ENCODE results near the gene UMPS. TPM values are rescaled to one million over a fixed set of nuclear protein-coding genes. Genes with fewer than 3 reads are reported as not detected.

The UMPS gene
- total and polyA plus RNA-seq, 2 experiments from 2014 or later, result 44.1 to 48.8 TPM

DNA sequence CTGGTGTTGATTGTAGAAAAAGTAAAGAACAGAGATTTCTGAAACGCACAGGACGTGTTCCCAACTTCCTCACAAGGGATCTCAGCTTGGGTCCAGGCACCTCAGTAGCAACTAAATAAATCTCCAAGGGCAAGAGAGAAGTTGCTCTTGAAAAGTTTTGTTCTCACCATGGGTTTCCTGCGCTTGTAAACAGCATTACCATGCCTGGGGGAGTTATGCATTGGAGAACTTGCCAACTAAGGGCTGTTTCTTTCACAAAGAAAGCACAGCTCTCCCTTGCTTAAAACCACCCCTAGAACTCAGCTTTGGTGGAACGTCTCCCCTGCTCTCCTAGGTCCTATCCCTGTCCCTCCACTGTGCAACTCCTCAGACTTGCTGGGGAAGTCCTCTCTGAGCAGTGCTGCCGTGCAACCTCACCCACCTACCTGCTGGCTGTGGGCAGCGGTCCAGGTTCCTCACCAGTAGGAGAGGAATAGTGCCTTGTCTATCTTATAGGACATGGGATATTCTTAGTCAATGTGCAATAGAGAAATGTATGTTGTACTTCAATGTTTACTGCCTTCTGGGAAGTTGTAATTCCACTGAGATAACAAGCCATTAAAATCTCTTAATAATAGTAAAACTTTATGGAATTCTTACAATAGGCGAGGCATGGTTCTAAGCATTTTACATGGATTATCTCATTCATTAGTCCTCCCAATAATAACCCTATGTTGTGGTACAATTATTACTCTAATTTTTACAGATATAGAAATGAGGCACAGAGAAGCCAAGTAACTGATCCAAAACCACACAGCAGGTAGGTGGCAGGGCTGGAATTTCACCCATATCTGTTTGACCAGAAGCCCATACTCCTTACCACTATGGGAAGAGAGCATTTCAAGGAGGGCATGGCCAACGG lies 51.5 kb downstream of the UMPS start:
- Histone ChIP-seq H3F3A (replicated peaks; ENCODE audit: low read depth) (0 out of 2 replicates have a peak, but pooled peaks cover 9% of the 10 kb centered on the region), H3K79me2 (replicated peaks; ENCODE audit: insufficient read depth) (peaks cover 44% of the 10 kb centered on the region), H3K4me3 (no peak overlapping the region), H3K36me3 (ENCODE audit: insufficient read depth) (peaks cover 3% of the 10 kb centered on the region; the same call in 1 of the 2 replicates), H2AFZ (no peak overlapping the region), H3K9me2 (ENCODE audit: insufficient read depth) (no peaks in the 10 kb centered on the region), H3K4me2 (no peak overlapping the region), H4K20me1 (replicated peaks; ENCODE audit: insufficient read depth) (peaks cover 3% of the 10 kb centered on the region), H3K4me1 (ENCODE audit: insufficient read depth) (peaks cover 25% of the 10 kb centered on the region), H3K27me3 (ENCODE audit: insufficient read depth) (no peaks in the 10 kb centered on the region), H3K27ac (ENCODE audit: low read depth) (peak overlapping the region; percentile 87)
- no peak for TF ChIP-seq POLR2AphosphoS5 (IDR thresholded peaks at IDR 0.05; ENCODE audit: low read depth)
- TF ChIP-seq STAT1 (IDR thresholded peaks at IDR 0.05; ENCODE audit: unreplicated experiment), result no peak
- TF ChIP-seq, protein P1, sequence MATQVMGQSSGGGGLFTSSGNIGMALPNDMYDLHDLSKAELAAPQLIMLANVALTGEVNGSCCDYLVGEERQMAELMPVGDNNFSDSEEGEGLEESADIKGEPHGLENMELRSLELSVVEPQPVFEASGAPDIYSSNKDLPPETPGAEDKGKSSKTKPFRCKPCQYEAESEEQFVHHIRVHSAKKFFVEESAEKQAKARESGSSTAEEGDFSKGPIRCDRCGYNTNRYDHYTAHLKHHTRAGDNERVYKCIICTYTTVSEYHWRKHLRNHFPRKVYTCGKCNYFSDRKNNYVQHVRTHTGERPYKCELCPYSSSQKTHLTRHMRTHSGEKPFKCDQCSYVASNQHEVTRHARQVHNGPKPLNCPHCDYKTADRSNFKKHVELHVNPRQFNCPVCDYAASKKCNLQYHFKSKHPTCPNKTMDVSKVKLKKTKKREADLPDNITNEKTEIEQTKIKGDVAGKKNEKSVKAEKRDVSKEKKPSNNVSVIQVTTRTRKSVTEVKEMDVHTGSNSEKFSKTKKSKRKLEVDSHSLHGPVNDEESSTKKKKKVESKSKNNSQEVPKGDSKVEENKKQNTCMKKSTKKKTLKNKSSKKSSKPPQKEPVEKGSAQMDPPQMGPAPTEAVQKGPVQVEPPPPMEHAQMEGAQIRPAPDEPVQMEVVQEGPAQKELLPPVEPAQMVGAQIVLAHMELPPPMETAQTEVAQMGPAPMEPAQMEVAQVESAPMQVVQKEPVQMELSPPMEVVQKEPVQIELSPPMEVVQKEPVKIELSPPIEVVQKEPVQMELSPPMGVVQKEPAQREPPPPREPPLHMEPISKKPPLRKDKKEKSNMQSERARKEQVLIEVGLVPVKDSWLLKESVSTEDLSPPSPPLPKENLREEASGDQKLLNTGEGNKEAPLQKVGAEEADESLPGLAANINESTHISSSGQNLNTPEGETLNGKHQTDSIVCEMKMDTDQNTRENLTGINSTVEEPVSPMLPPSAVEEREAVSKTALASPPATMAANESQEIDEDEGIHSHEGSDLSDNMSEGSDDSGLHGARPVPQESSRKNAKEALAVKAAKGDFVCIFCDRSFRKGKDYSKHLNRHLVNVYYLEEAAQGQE (IDR thresholded peaks at IDR 0.05; ENCODE audit: unreplicated experiment), result no peak
- no peak for TF ChIP-seq EZH2 (IDR thresholded peaks at IDR 0.05; ENCODE audit: low read depth, unreplicated experiment)
- no peak for TF ChIP-seq CREB1 (CRISPR knock-in tag; IDR thresholded peaks at IDR 0.05; ENCODE audit: low read depth)
- no peak for TF ChIP-seq ZNF331 (CRISPR knock-in tag; IDR thresholded peaks at IDR 0.05; ENCODE audit: low read depth)
- TF ChIP-seq, protein P2, sequence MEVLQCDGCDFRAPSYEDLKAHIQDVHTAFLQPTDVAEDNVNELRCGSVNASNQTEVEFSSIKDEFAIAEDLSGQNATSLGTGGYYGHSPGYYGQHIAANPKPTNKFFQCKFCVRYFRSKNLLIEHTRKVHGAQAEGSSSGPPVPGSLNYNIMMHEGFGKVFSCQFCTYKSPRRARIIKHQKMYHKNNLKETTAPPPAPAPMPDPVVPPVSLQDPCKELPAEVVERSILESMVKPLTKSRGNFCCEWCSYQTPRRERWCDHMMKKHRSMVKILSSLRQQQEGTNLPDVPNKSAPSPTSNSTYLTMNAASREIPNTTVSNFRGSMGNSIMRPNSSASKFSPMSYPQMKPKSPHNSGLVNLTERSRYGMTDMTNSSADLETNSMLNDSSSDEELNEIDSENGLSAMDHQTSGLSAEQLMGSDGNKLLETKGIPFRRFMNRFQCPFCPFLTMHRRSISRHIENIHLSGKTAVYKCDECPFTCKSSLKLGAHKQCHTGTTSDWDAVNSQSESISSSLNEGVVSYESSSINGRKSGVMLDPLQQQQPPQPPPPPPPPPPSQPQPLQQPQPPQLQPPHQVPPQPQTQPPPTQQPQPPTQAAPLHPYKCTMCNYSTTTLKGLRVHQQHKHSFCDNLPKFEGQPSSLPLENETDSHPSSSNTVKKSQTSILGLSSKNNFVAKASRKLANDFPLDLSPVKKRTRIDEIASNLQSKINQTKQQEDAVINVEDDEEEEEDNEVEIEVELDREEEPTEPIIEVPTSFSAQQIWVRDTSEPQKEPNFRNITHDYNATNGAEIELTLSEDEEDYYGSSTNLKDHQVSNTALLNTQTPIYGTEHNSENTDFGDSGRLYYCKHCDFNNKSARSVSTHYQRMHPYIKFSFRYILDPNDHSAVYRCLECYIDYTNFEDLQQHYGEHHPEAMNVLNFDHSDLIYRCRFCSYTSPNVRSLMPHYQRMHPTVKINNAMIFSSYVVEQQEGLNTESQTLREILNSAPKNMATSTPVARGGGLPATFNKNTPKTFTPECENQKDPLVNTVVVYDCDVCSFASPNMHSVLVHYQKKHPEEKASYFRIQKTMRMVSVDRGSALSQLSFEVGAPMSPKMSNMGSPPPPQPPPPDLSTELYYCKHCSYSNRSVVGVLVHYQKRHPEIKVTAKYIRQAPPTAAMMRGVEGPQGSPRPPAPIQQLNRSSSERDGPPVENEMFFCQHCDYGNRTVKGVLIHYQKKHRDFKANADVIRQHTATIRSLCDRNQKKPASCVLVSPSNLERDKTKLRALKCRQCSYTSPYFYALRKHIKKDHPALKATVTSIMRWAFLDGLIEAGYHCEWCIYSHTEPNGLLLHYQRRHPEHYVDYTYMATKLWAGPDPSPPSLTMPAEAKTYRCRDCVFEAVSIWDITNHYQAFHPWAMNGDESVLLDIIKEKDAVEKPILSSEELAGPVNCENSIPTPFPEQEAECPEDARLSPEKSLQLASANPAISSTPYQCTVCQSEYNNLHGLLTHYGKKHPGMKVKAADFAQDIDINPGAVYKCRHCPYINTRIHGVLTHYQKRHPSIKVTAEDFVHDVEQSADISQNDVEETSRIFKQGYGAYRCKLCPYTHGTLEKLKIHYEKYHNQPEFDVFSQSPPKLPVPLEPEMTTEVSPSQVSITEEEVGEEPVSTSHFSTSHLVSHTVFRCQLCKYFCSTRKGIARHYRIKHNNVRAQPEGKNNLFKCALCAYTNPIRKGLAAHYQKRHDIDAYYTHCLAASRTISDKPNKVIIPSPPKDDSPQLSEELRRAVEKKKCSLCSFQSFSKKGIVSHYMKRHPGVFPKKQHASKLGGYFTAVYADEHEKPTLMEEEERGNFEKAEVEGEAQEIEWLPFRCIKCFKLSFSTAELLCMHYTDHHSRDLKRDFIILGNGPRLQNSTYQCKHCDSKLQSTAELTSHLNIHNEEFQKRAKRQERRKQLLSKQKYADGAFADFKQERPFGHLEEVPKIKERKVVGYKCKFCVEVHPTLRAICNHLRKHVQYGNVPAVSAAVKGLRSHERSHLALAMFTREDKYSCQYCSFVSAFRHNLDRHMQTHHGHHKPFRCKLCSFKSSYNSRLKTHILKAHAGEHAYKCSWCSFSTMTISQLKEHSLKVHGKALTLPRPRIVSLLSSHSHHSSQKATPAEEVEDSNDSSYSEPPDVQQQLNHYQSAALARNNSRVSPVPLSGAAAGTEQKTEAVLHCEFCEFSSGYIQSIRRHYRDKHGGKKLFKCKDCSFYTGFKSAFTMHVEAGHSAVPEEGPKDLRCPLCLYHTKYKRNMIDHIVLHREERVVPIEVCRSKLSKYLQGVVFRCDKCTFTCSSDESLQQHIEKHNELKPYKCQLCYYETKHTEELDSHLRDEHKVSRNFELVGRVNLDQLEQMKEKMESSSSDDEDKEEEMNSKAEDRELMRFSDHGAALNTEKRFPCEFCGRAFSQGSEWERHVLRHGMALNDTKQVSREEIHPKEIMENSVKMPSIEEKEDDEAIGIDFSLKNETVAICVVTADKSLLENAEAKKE (CRISPR knock-in tag; IDR thresholded peaks at IDR 0.05), result no peak
- no peak for TF ChIP-seq NANOG (IDR thresholded peaks at IDR 0.05; ENCODE audit: borderline replicate concordance)
- no peak for TF ChIP-seq JUNB (IDR thresholded peaks at IDR 0.05; ENCODE audit: unreplicated experiment)
- TF ChIP-seq, protein P3, sequence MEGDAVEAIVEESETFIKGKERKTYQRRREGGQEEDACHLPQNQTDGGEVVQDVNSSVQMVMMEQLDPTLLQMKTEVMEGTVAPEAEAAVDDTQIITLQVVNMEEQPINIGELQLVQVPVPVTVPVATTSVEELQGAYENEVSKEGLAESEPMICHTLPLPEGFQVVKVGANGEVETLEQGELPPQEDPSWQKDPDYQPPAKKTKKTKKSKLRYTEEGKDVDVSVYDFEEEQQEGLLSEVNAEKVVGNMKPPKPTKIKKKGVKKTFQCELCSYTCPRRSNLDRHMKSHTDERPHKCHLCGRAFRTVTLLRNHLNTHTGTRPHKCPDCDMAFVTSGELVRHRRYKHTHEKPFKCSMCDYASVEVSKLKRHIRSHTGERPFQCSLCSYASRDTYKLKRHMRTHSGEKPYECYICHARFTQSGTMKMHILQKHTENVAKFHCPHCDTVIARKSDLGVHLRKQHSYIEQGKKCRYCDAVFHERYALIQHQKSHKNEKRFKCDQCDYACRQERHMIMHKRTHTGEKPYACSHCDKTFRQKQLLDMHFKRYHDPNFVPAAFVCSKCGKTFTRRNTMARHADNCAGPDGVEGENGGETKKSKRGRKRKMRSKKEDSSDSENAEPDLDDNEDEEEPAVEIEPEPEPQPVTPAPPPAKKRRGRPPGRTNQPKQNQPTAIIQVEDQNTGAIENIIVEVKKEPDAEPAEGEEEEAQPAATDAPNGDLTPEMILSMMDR (conservative IDR thresholded peaks at IDR 0.05; ENCODE audit: low read depth in 2 of 2), result no peak
- no peak for TF ChIP-seq EZH2phosphoT487 (IDR thresholded peaks at IDR 0.05; ENCODE audit: unreplicated experiment)
- TF ChIP-seq ZNF114 (CRISPR knock-in tag; IDR thresholded peaks at IDR 0.05), result no peak
- TF ChIP-seq, protein P4, sequence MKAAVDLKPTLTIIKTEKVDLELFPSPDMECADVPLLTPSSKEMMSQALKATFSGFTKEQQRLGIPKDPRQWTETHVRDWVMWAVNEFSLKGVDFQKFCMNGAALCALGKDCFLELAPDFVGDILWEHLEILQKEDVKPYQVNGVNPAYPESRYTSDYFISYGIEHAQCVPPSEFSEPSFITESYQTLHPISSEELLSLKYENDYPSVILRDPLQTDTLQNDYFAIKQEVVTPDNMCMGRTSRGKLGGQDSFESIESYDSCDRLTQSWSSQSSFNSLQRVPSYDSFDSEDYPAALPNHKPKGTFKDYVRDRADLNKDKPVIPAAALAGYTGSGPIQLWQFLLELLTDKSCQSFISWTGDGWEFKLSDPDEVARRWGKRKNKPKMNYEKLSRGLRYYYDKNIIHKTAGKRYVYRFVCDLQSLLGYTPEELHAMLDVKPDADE (IDR thresholded peaks at IDR 0.05), result no peak
- ATAC-seq (no peak), DNase-seq (ENCODE audit: low spot score) (no peak)
- Mint-ChIP-seq H3K9me3 (no peaks in the 10 kb centered on the region), H3K27ac (peak overlapping the region; percentile 90; the same call in 1 of the 2 replicates), H3K27me3 (ENCODE audit: insufficient read depth, low read depth, poor library complexity) (peaks cover 3% of the 10 kb centered on the region), H3K4me1 (peaks cover 36% of the 10 kb centered on the region), H3K36me3 (ENCODE audit: low read depth) (peaks cover 37% of the 10 kb centered on the region), H3K4me3 (no peak overlapping the region)

Measured in GM23338 (cell line).